PC-9 (cell line): Measurements from ENCODE around the gene ULBP3.

Experiments
- EZH2 ChIP-seq: fragments of 200-600 bp; sonication (generic); IDR thresholded peaks from 2 replicates; pipeline ENCODE4 v1.8.0; 2017; ENCODE audit warnings: antibody characterized with exemption, low read depth
- TF ChIP-seq, protein P1 (sequence below): fragments of 200-600 bp; sonication (generic); conservative IDR thresholded peaks from 2 replicates; pipeline ENCODE4 v1.6.1; 2017; ENCODE audit warnings: mixed run types, antibody characterized with exemption, mild to moderate bottlenecking, moderate library complexity

GRCh38 chr6:150055131-150055530 is 13.8 kb downstream of the ULBP3 start:
- TF ChIP-seq, protein P1, sequence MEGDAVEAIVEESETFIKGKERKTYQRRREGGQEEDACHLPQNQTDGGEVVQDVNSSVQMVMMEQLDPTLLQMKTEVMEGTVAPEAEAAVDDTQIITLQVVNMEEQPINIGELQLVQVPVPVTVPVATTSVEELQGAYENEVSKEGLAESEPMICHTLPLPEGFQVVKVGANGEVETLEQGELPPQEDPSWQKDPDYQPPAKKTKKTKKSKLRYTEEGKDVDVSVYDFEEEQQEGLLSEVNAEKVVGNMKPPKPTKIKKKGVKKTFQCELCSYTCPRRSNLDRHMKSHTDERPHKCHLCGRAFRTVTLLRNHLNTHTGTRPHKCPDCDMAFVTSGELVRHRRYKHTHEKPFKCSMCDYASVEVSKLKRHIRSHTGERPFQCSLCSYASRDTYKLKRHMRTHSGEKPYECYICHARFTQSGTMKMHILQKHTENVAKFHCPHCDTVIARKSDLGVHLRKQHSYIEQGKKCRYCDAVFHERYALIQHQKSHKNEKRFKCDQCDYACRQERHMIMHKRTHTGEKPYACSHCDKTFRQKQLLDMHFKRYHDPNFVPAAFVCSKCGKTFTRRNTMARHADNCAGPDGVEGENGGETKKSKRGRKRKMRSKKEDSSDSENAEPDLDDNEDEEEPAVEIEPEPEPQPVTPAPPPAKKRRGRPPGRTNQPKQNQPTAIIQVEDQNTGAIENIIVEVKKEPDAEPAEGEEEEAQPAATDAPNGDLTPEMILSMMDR: no peak
- no peak for TF ChIP-seq EZH2
